UCSD-AML1 (cell line): ENCODE measurements around the gene OPN4.

ENCODE experiments used
- DNase-seq: peaks from one replicate; lab custom pipeline; 2025; ENCODE audit not compliant: unreplicated experiment; lab: John Stamatoyannopoulos, UW

The OPN4 gene

DNA sequence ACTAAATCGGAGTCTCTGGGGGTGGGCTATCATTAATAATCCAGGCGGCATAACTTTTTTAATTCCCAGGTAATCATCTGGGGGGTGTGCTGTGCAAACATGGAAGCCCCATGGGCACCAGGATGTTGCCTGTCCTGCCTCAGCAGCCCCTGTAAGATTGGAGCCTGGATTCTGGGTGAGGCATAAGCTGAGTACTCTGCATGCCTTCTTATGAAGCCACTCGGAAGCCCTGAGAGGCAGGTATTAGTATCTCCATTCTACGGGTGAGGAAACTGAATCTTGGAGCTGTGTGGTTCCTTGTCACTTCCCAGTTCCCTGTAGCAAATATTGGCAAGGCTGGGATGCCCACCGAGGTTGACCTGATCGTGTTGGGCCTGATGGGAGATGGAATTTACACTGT lies 7.4 kb upstream of the OPN4 start:
- DNase-seq, result no peak

- DNase-seq, result no peak
Measured at GRCh38 chr10:86647773-86648703, 6.3 kb upstream of the OPN4 start.

GRCh38 chr10:86648704-86649427 lies 5.5 kb upstream of the OPN4 start:
- no peak for DNase-seq

- no peak for DNase-seq
Measured at GRCh38 chr10:86649471-86650150, 4.7 kb upstream of the OPN4 start.

- no peak for DNase-seq
Measured at GRCh38 chr10:86650151-86650550, 4.2 kb upstream of the OPN4 start.

GRCh38 chr10:86651021-86651471 lies 3.3 kb upstream of the OPN4 start:
- DNase-seq, result no peak

- DNase-seq, result no peak
Measured at GRCh38 chr10:86651631-86652331, 2.6 kb upstream of the OPN4 start.

DNA sequence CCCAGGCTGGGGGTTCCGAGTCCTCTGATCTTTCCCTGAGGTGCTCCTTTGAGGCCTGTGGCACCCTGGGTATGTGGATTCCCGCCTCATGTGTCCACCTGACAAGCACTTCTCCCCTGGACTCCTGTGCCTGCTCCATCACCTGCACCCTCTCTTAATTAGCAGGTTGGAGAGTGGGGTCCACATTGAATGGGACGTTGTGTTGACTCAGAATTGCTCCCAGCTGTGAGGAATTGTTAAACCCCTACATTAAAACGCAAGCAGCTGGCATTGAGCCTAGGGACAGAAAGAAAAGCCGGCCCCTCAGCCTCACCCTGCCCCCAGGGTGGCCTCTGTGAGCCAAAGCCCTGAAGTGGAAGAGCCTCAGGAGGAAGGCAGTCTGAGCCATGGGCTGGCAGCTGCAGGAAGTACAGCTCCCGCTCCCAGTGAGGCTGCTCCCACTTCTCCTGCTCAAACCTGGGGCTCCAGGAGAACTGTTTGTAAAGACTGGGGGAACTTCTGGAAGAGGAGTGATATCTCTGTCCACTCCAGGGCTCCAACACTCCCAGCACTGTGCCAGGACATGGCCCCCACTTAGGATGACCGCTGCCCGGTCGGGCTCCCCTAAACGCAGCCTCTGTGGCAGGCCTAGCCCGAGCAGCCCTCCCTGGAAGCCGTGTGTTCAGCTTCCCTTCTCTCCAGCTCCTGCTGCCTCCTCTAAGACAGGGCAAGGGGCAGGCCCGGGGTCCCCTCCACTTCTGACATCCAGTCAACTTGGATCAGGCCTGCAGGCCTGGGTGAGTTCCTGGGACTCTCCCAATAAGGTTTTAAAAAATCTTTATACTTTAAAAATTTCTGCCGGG lies 1.8 kb upstream of the OPN4 start:
- DNase-seq, result no peak

- DNase-seq, result no peak
Measured at GRCh38 chr10:86653379-86653778, 968 bp upstream of the OPN4 start.

GRCh38 chr10:86653987-86654386 lies 360 bp upstream of the OPN4 start:
- no peak for DNase-seq

GRCh38 chr10:86655173-86655540 lies 810 bp downstream of the OPN4 start:
- DNase-seq, result no peak

DNA sequence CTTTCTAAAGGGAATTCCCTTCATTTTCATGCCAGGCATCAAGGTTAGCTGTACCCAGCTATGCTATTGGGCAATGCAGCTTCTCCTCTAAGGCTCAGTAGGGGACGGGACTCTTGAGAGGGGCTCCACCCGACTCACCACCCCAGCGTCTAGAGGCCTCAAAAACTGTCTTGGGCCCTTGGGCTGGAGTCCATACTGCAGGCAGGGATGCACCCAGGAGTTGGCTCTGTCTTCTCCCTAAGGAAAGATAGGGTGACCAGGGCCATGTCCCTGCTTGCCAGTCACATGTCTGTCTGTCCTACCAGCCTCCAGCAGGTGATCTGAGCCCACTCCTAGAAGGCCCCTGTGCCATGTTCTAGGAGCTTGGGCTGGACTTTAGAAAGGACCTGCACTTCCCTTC lies 1.2 kb downstream of the OPN4 start:
- DNase-seq, result no peak

- no peak for DNase-seq
Measured at GRCh38 chr10:86657011-86657395, 2.7 kb downstream of the OPN4 start.

- DNase-seq, result no peak
Measured at GRCh38 chr10:86657396-86658011, 3.2 kb downstream of the OPN4 start.

GRCh38 chr10:86658261-86658741 lies 4.0 kb downstream of the OPN4 start:
- no peak for DNase-seq

DNA sequence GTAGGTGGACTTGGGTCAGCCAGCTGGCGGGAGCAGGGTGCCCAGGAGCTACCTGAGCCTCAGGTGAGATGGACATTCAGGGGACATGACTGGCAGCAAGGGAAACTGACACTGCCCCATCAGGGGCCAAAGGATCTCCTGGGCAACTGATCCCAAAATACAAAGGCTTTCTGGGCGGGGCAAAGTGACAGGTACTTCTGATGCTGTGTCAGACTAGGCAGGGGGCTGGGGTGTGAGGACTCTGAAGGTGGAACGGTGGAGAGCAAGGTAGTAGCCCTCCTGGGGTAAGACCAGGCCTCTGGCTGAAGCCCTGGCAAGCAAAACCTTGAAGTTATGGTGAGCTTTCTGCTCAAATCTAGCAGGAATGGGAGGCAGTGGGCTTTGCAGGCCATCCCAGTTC lies 4.4 kb downstream of the OPN4 start:
- no peak for DNase-seq

GRCh38 chr10:86659161-86659691 lies 4.9 kb downstream of the OPN4 start:
- no peak for DNase-seq

GRCh38 chr10:86659721-86660453 lies 5.5 kb downstream of the OPN4 start:
- no peak for DNase-seq
